ENCODE measurements around the gene HGFAC. TPM values are rescaled to one million over a fixed set of nuclear protein-coding genes. Genes with fewer than 3 reads are reported as not detected.

HGFAC gene
- polyA plus RNA-seq (2012; rRNA removed), result 0.37 and 0.43 TPM in 2 replicates
- polyA plus RNA-seq (2012; cell fraction: cytosol; rRNA removed), result 0.03 and 0.04 TPM in 2 replicates
- polyA plus RNA-seq (2012; cell fraction: nucleus; rRNA removed), result 4.3 and 4.4 TPM in 2 replicates

DNA sequence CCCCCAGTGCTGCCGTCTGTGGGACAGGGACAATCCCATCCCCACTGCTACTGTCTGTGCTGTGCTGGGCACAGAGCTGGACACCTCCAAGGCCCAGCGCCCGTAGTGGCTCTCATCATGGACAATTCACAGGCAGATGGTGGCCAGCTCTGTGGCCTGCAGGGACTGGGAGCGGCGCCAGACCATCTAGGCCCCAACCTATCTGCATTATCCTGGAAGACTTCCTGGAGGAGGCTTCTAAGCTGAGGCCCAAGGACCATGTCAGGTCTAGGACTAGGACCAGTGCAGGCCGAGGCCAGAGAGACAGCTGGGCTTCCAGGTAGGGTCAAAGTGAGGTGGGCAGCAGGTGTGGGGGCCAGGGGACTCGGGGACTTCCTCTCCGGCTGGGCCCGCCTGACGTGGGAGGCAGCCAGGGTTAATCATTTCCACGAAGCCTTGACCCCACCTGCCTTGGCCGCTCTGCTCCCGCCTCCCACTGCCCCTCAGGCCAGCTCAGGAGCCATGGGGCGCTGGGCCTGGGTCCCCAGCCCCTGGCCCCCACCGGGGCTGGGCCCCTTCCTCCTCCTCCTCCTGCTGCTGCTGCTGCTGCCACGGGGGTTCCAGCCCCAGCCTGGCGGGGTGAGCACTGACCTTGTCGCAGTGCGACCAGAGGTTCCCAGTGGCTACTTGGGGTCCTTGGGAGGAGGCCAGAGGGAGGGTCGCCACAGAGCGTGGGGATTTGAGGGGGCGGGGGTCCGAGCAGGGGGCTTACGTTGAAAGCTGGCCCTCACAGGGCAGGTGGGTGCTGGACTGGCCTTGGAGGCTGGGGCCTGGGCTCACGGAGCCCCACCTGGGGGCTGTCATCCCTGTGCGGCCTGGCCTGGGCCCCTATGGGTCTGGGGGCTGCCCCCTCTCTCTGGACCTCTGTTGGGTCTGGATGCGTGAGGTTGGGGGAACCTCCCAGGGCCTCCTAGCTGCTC, at the start of gene HGFAC:
Gene HGFAC (plus strand): TSS at position 468 of the 959 bp plus-strand sequence. CDS start 34 bp downstream, at position 502.
- Histone ChIP-seq H3K79me2 (ENCODE audit: insufficient read depth) (no peaks in the 10 kb centered on the region), H3K27me3 (ENCODE audit: insufficient read depth) (no peaks in the 10 kb centered on the region), H3K4me2 (no peak within 1 kb of the TSS), H4K20me1 (ENCODE audit: insufficient read depth) (no peaks in the 10 kb centered on the region), H3K36me3 (replicated peaks in 1 of 2; ENCODE audit: control insufficient read depth in 1 of 2, insufficient read depth in 2 of 2, low read length in 1 of 2) (no peaks in the 10 kb centered on the region), H3K9ac (no peak within 1 kb of the TSS), H3F3A (replicated peaks; ENCODE audit: insufficient read depth) (no peaks in the 10 kb centered on the region), H3K4me1 (ENCODE audit: control insufficient read depth in 1 of 2, insufficient read depth in 2 of 2, low read depth in 1 of 2, low read length in 1 of 2) (peaks cover 4 to 7% of the 10 kb centered on the region in 2 experiments; a peak in 3 of 4 replicates), H3K9me2 (no peaks in the 10 kb centered on the region), H3K4me3 (ENCODE audit: low read depth in 2 of 2, low read length in 1 of 2) (no peak within 1 kb of the TSS), H3K9me3 (no peaks in the 10 kb centered on the region), H2AFZ (ENCODE audit: low read depth) (no peak within 1 kb of the TSS), H3K27ac (ENCODE audit: low read depth in 2 of 2, low read length in 1 of 2) (no peak within 1 kb of the TSS)
- WGBS (ENCODE audit: low lambda C conversion rate), result 81% methylated on average over 15 of the region's 27 CpGs
- CTCF ChIA-PET, result interaction anchor here (1.1 to 12.3 kb wide), 3 partner anchors 15 to 96 kb away, joined by 3 to 142 read pairs (median 15); no protein-coding TSS in a partner anchor
- POLR2A ChIA-PET, result no interaction called here
- TF ChIP-seq GABPA (IDR thresholded peaks at IDR 0.05; ENCODE audit: low read depth), result no peak
- TF ChIP-seq CHD2 (IDR thresholded peaks at IDR 0.05; ENCODE audit: low read length, partially characterized antibody), result no peak
- no peak for TF ChIP-seq TEAD4 (IDR thresholded peaks at IDR 0.05; ENCODE audit: borderline replicate concordance, insufficient read depth)
- TF ChIP-seq, protein P1, sequence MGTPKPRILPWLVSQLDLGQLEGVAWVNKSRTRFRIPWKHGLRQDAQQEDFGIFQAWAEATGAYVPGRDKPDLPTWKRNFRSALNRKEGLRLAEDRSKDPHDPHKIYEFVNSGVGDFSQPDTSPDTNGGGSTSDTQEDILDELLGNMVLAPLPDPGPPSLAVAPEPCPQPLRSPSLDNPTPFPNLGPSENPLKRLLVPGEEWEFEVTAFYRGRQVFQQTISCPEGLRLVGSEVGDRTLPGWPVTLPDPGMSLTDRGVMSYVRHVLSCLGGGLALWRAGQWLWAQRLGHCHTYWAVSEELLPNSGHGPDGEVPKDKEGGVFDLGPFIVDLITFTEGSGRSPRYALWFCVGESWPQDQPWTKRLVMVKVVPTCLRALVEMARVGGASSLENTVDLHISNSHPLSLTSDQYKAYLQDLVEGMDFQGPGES (IDR thresholded peaks at IDR 0.05; ENCODE audit: low read depth, low read length), result no peak
- no peak for TF ChIP-seq RFX5 (IDR thresholded peaks at IDR 0.05; ENCODE audit: low read length)
- TF ChIP-seq, protein P2, sequence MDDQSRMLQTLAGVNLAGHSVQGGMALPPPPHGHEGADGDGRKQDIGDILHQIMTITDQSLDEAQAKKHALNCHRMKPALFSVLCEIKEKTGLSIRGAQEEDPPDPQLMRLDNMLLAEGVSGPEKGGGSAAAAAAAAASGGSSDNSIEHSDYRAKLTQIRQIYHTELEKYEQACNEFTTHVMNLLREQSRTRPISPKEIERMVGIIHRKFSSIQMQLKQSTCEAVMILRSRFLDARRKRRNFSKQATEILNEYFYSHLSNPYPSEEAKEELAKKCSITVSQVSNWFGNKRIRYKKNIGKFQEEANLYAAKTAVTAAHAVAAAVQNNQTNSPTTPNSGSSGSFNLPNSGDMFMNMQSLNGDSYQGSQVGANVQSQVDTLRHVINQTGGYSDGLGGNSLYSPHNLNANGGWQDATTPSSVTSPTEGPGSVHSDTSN (IDR thresholded peaks at IDR 0.05), result no peak
- no peak for TF ChIP-seq EZH2phosphoT487 (IDR thresholded peaks at IDR 0.05; ENCODE audit: borderline replicate concordance, low read depth)
- no peak for TF ChIP-seq POLR2AphosphoS5 (IDR thresholded peaks at IDR 0.05; ENCODE audit: low read depth, low read length)
- TF ChIP-seq, protein P3, sequence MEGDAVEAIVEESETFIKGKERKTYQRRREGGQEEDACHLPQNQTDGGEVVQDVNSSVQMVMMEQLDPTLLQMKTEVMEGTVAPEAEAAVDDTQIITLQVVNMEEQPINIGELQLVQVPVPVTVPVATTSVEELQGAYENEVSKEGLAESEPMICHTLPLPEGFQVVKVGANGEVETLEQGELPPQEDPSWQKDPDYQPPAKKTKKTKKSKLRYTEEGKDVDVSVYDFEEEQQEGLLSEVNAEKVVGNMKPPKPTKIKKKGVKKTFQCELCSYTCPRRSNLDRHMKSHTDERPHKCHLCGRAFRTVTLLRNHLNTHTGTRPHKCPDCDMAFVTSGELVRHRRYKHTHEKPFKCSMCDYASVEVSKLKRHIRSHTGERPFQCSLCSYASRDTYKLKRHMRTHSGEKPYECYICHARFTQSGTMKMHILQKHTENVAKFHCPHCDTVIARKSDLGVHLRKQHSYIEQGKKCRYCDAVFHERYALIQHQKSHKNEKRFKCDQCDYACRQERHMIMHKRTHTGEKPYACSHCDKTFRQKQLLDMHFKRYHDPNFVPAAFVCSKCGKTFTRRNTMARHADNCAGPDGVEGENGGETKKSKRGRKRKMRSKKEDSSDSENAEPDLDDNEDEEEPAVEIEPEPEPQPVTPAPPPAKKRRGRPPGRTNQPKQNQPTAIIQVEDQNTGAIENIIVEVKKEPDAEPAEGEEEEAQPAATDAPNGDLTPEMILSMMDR (IDR thresholded peaks at IDR 0.05), result no peak
- no peak for TF ChIP-seq SMC3 (IDR thresholded peaks at IDR 0.05; ENCODE audit: low read depth, low read length)
- TF ChIP-seq JUND (IDR thresholded peaks at IDR 0.05), result no peak
- TF ChIP-seq RAD21 (IDR thresholded peaks at IDR 0.05; ENCODE audit: low read length), result no peak
- no peak for TF ChIP-seq TCF12 (IDR thresholded peaks at IDR 0.05)
- TF ChIP-seq, protein P4, sequence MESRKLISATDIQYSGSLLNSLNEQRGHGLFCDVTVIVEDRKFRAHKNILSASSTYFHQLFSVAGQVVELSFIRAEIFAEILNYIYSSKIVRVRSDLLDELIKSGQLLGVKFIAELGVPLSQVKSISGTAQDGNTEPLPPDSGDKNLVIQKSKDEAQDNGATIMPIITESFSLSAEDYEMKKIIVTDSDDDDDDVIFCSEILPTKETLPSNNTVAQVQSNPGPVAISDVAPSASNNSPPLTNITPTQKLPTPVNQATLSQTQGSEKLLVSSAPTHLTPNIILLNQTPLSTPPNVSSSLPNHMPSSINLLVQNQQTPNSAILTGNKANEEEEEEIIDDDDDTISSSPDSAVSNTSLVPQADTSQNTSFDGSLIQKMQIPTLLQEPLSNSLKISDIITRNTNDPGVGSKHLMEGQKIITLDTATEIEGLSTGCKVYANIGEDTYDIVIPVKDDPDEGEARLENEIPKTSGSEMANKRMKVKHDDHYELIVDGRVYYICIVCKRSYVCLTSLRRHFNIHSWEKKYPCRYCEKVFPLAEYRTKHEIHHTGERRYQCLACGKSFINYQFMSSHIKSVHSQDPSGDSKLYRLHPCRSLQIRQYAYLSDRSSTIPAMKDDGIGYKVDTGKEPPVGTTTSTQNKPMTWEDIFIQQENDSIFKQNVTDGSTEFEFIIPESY (IDR thresholded peaks at IDR 0.05; ENCODE audit: borderline replicate concordance, low read depth), result no peak
- TF ChIP-seq NRF1 (IDR thresholded peaks at IDR 0.05; ENCODE audit: low read depth, low read length), result no peak
- TF ChIP-seq, protein P5, sequence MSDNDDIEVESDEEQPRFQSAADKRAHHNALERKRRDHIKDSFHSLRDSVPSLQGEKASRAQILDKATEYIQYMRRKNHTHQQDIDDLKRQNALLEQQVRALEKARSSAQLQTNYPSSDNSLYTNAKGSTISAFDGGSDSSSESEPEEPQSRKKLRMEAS (IDR thresholded peaks at IDR 0.05; ENCODE audit: low read depth), result no peak
- TF ChIP-seq, protein P6, sequence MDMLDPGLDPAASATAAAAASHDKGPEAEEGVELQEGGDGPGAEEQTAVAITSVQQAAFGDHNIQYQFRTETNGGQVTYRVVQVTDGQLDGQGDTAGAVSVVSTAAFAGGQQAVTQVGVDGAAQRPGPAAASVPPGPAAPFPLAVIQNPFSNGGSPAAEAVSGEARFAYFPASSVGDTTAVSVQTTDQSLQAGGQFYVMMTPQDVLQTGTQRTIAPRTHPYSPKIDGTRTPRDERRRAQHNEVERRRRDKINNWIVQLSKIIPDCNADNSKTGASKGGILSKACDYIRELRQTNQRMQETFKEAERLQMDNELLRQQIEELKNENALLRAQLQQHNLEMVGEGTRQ (IDR thresholded peaks at IDR 0.05; ENCODE audit: borderline replicate concordance, low read depth, low read length), result no peak
- TF ChIP-seq, protein P7, sequence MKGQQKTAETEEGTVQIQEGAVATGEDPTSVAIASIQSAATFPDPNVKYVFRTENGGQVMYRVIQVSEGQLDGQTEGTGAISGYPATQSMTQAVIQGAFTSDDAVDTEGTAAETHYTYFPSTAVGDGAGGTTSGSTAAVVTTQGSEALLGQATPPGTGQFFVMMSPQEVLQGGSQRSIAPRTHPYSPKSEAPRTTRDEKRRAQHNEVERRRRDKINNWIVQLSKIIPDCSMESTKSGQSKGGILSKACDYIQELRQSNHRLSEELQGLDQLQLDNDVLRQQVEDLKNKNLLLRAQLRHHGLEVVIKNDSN (IDR thresholded peaks at IDR 0.05; ENCODE audit: borderline replicate concordance, low read depth), result no peak
- no peak for TF ChIP-seq RXRA (IDR thresholded peaks at IDR 0.05; ENCODE audit: borderline replicate concordance, low read depth)
- no peak for DNase-seq
